Smooth muscle cell of the umbilical artery (primary cell): ENCODE results near the gene TTYH2. TPM values are rescaled to one million over a fixed set of nuclear protein-coding genes. Genes with fewer than 3 reads are reported as not detected.

ENCODE experiments used
- total RNA-seq: library from RNA; depleted of rRNA; stranded (reverse); fragments of >200 nt; gene quantifications from 2 replicates; pipeline ENCODE4 v1.2.3, GENCODE V29; 2014

TTYH2 gene
- total RNA-seq = 3.6 and 5.3 TPM in 2 replicates

GRCh38 chr17:74212913-74213791, at the start of gene TTYH2:
TTYH2 (plus strand) TSS chr17:74213571; CDS start chr17:74213588, 17 bp downstream.

GRCh38 chr17:74203439-74204240, 9.7 kb upstream of the TTYH2 start, which contains the start of gene RPL38:
RPL38 (plus strand) TSS chr17:74203678; CDS start chr17:74203956, 278 bp downstream.

GRCh38 chr17:74274060-74274708, 60.8 kb downstream of the TTYH2 start, which contains the start of gene DNAI2:
DNAI2 (plus strand) TSS chr17:74274234; CDS start chr17:74281818, 7,584 bp downstream.

Other genes with a start within 250 kb of the TTYH2 start
- 291 and 427 TPM in 2 replicates for gene RPL38, start 9.9 kb upstream of the TTYH2 start, total RNA-seq
- not detected in 2 replicates for gene DNAI2, start 60.7 kb downstream of the TTYH2 start, total RNA-seq
- not detected in 2 replicates for gene KIF19, start 112.7 kb downstream of the TTYH2 start, total RNA-seq
- not detected in 2 replicates for gene BTBD17, start 148.3 kb downstream of the TTYH2 start, total RNA-seq
- gene GPR142, start 153.9 kb downstream of the TTYH2 start, total RNA-seq = not detected in 2 replicates
- 0.09 and 0.89 TPM in 2 replicates for gene GPRC5C, start 218.5 kb downstream of the TTYH2 start, total RNA-seq